GM23338 (cell line): ENCODE data around the gene PIK3C2G. TPM values are rescaled to one million over a fixed set of nuclear protein-coding genes. Genes with fewer than 3 reads are reported as not detected.
"Not testable (repeated sequence)": the region's sequence is repeated elsewhere in the genome, so short reads cannot be mapped to it uniquely, and the experiment has no call there.

Experiments
- ATAC-seq: fragments of 200-7000 bp; cut with Tn5 transposase; 3 replicates; pipeline ENCODE4 v1.9.1; 2020
- DNase-seq: peaks from one replicate; pipeline ENCODE4 v3.0.0-alpha.2; 2015; ENCODE audit warnings: low spot score
- H2AFZ ChIP-seq: fragments of 200-600 bp; sonication (generic); 2 replicates; pipeline ENCODE4 v1.8.0; 2016; ENCODE audit warnings: antibody characterized with exemption, mild to moderate bottlenecking, moderate library complexity
- H3F3A ChIP-seq: fragments of 200-600 bp; sonication (generic); replicated peaks from 2 replicates; pipeline ENCODE4 v1.8.0; 2017; ENCODE audit warnings: antibody characterized with exemption, mixed run types, low read depth
- H3K27ac ChIP-seq: fragments of 200-600 bp; sonication (generic); 2 replicates; pipeline ENCODE4 v1.6.1; 2016; ENCODE audit warnings: low read depth
- H3K27me3 ChIP-seq: fragments of 200-600 bp; sonication (generic); 2 replicates; pipeline ENCODE4 v1.8.0; 2016; ENCODE audit warnings: mild to moderate bottlenecking, mixed run types, moderate library complexity; ENCODE audit not compliant: insufficient read depth
- H3K36me3 ChIP-seq: fragments of 200-600 bp; sonication (generic); 2 replicates; pipeline ENCODE4 v1.8.0; 2016; ENCODE audit warnings: mild to moderate bottlenecking; ENCODE audit not compliant: insufficient read depth
- H3K4me1 ChIP-seq: fragments of 200-600 bp; sonication (generic); 2 replicates; pipeline ENCODE4 v1.8.0; 2016; ENCODE audit warnings: mild to moderate bottlenecking, moderate library complexity; ENCODE audit not compliant: insufficient read depth
- H3K4me2 ChIP-seq: fragments of 200-600 bp; sonication (generic); 2 replicates; pipeline ENCODE4 v1.7.1; 2017; ENCODE audit warnings: mixed run types
- H3K4me3 ChIP-seq: fragments of 200-600 bp; sonication (generic); 2 replicates; pipeline ENCODE4 v1.6.1; 2016; ENCODE audit warnings: mixed run types
- H3K79me2 ChIP-seq: fragments of 200-600 bp; sonication (generic); replicated peaks from 2 replicates; pipeline ENCODE4 v1.8.0; 2017; ENCODE audit warnings: mild to moderate bottlenecking; ENCODE audit not compliant: insufficient read depth
- H3K9me2 ChIP-seq: fragments of 200-600 bp; sonication (generic); 2 replicates; pipeline ENCODE4 v1.8.0; 2017; ENCODE audit not compliant: insufficient read depth
- H4K20me1 ChIP-seq: fragments of 200-600 bp; sonication (generic); replicated peaks from 2 replicates; pipeline ENCODE4 v1.8.0; 2017; ENCODE audit warnings: mild to moderate bottlenecking; ENCODE audit not compliant: insufficient read depth
- H3K27ac Mint-ChIP-seq: 2 replicates; pipeline ENCODE4 v1.8.0; 2020; ENCODE audit warnings: inconsistent platforms, mild to moderate bottlenecking, moderate library complexity, mixed read lengths
- H3K27me3 Mint-ChIP-seq: 3 replicates; pipeline ENCODE4 v1.8.0; 2022; ENCODE audit warnings: low read depth, mild to moderate bottlenecking, moderate library complexity, mixed read lengths, inconsistent platforms; ENCODE audit not compliant: insufficient read depth, poor library complexity
- H3K36me3 Mint-ChIP-seq: 3 replicates; pipeline ENCODE4 v1.8.0; 2021; ENCODE audit warnings: low read depth, mild to moderate bottlenecking, inconsistent platforms, moderate library complexity, mixed read lengths
- H3K4me1 Mint-ChIP-seq: 3 replicates; pipeline ENCODE4 v1.8.0; 2020; ENCODE audit warnings: mild to moderate bottlenecking, inconsistent platforms, mixed read lengths
- H3K4me3 Mint-ChIP-seq: 3 replicates; pipeline ENCODE4 v1.8.0; 2021; ENCODE audit warnings: moderate library complexity, mild to moderate bottlenecking, inconsistent platforms, mixed read lengths
- H3K9me3 Mint-ChIP-seq: 3 replicates; pipeline ENCODE4 v1.8.0; 2020; ENCODE audit warnings: moderate library complexity, mild to moderate bottlenecking, inconsistent platforms, mixed read lengths
- EZH2 ChIP-seq: fragments of 200-600 bp; sonication (generic); IDR thresholded peaks from one replicate; pipeline ENCODE4 v1.8.0; 2017; ENCODE audit warnings: antibody characterized with exemption, mild to moderate bottlenecking, low read depth; ENCODE audit not compliant: unreplicated experiment
- EZH2phosphoT487 ChIP-seq: fragments of 200-600 bp; sonication (generic); IDR thresholded peaks from one replicate; pipeline ENCODE4 v1.8.1; 2018; ENCODE audit warnings: antibody characterized with exemption; ENCODE audit not compliant: unreplicated experiment
- JUNB ChIP-seq: IDR thresholded peaks from one replicate; pipeline ENCODE4 v1.6.1; 2016; ENCODE audit warnings: antibody characterized with exemption; ENCODE audit not compliant: unreplicated experiment
- NANOG ChIP-seq: IDR thresholded peaks from 2 replicates; pipeline ENCODE4 v1.6.1; 2016; ENCODE audit warnings: antibody characterized with exemption, borderline replicate concordance
- STAT1 ChIP-seq: IDR thresholded peaks from one replicate; pipeline ENCODE4 v1.6.1; 2016; ENCODE audit warnings: antibody characterized with exemption; ENCODE audit not compliant: unreplicated experiment
- ZNF114 ChIP-seq: fragments of 250-450 bp; sonication (Bioruptor Pico); IDR thresholded peaks from 2 replicates; pipeline ENCODE4 v1.5.0; 2020; ENCODE audit warnings: mild to moderate bottlenecking, moderate library complexity
- ZNF331 ChIP-seq: fragments of 250-450 bp; sonication (Bioruptor Pico); IDR thresholded peaks from 2 replicates; pipeline ENCODE4 v1.5.0; 2020; ENCODE audit warnings: low read depth, mild to moderate bottlenecking, moderate library complexity
- polyA plus RNA-seq: library from polyadenylated mRNA; unstranded; fragments of >200 nt; fragmentation: Nextera tagmentation; extraction: Ambion mirVana; gene quantifications from 2 replicates; pipeline ENCODE4 v1.2.1, GENCODE V29; 2016
- total RNA-seq: library from RNA; depleted of rRNA; stranded (reverse); fragments of >200 nt; shearing (Covaris generic); gene quantifications from 2 replicates; pipeline ENCODE4 v1.2.3, GENCODE V29; 2014
- TF ChIP-seq, protein P1 (sequence below), 2 experiments: fragments of 200-600 bp in 1 of 2; sonication (generic) in 1 of 2; conservative IDR thresholded peaks; 2 replicates each; pipeline versions ENCODE4 v1.5.1 to v1.6.1; 2016 to 2017; ENCODE audit warnings: antibody characterized with exemption in 2 of 2, low read depth in 2 of 2, mild to moderate bottlenecking in 2 of 2, moderate library complexity in 1 of 2
- TF ChIP-seq, protein P2 (sequence below): IDR thresholded peaks from one replicate; pipeline ENCODE4 v1.6.1; 2018; ENCODE audit warnings: antibody characterized with exemption; ENCODE audit not compliant: unreplicated experiment
- TF ChIP-seq, protein P3 (sequence below): IDR thresholded peaks from 2 replicates; pipeline ENCODE4 v1.6.1; 2016; ENCODE audit warnings: antibody characterized with exemption

PIK3C2G gene
- total and polyA plus RNA-seq, 2 experiments from 2014 or later: not detected

DNA sequence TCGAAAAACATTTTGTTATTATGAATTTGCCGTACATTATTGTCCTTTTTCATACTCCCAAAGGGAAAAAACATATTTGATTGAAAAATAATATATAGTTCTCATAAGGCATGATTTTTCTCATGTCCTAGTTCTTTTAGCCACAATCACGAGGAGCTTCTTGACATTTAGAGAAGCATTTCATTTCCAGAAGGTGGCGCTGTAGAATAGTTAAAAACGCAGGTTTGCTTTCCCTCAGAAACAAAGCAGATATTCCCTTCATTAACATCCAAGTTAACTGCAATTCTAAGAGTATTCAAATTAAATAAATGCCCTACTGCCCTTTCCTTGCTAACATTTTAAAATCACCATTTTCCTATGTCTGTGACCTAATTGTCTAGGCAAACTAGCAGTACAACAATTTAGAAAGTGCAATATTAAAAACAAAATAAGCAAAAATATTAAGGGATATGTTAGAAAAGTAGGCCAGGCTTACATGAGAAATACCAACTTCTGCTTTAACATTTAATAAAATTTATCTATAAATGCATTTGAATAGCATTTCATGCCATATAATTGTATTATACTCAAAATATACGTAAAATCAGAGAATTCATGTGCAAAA, 10.9 kb upstream of the PIK3C2G start:
- no peak overlapping the region for H3K4me3 Mint-ChIP-seq
- no peaks in the 10 kb centered on the region for H3K79me2 ChIP-seq
- H3K9me3 Mint-ChIP-seq: no peaks in the 10 kb centered on the region
- H4K20me1 ChIP-seq: no peaks in the 10 kb centered on the region
- H3K4me1 ChIP-seq: peaks cover 6% of the 10 kb centered on the region; the same call in 1 of the 2 replicates
- H3K4me2 ChIP-seq: no peak overlapping the region
- H3K4me1 Mint-ChIP-seq: no peaks in the 10 kb centered on the region; the same call in 2 of the 3 replicates
- H3K27ac Mint-ChIP-seq: no peak overlapping the region
- no peaks in the 10 kb centered on the region for H3K27me3 ChIP-seq
- H3K36me3 Mint-ChIP-seq: no peaks in the 10 kb centered on the region
- TF ChIP-seq, protein P1, sequence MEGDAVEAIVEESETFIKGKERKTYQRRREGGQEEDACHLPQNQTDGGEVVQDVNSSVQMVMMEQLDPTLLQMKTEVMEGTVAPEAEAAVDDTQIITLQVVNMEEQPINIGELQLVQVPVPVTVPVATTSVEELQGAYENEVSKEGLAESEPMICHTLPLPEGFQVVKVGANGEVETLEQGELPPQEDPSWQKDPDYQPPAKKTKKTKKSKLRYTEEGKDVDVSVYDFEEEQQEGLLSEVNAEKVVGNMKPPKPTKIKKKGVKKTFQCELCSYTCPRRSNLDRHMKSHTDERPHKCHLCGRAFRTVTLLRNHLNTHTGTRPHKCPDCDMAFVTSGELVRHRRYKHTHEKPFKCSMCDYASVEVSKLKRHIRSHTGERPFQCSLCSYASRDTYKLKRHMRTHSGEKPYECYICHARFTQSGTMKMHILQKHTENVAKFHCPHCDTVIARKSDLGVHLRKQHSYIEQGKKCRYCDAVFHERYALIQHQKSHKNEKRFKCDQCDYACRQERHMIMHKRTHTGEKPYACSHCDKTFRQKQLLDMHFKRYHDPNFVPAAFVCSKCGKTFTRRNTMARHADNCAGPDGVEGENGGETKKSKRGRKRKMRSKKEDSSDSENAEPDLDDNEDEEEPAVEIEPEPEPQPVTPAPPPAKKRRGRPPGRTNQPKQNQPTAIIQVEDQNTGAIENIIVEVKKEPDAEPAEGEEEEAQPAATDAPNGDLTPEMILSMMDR (conservative IDR thresholded peaks at IDR 0.05; ENCODE audit: low read depth in 2 of 2): peak; percentile 78 to 89
- no peak for TF ChIP-seq NANOG
- peak; percentile 93 for DNase-seq
- H3K4me3 ChIP-seq: no peak overlapping the region
- no peak overlapping the region for H3K27ac ChIP-seq
- H2AFZ ChIP-seq: no peak overlapping the region
- no peaks in the 10 kb centered on the region for H3K27me3 Mint-ChIP-seq
- ATAC-seq: peak; percentile 29; the same call in 2 of the 3 replicates
- no peaks in the 10 kb centered on the region for H3K9me2 ChIP-seq
- H3K36me3 ChIP-seq: no peaks in the 10 kb centered on the region
- no peaks in the 10 kb centered on the region for H3F3A ChIP-seq

DNA sequence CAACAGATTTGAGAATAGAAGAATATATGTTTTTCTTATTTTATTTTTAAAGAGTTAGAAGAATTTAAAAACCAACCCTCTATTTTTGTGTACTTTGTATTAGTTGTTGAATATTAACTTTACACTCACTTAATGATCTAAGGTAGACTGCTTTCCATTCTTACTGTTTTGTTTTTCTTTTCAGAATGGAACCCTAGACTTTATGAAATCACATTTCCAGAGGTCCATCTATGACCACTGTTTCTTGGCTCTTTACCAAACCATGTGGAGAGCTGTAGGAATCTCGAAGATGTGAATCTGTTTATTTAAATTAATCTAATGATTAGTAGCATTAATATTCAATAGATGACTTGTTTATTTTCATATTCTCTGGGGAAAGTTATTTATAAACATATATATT, 7.2 kb upstream of the PIK3C2G start:
- DNase-seq (no peak), ATAC-seq (no peak)
- Histone ChIP-seq H3K36me3 (no peaks in the 10 kb centered on the region), H2AFZ (no peak overlapping the region), H3K27ac (no peak overlapping the region), H4K20me1 (no peaks in the 10 kb centered on the region), H3K4me2 (no peak overlapping the region), H3K9me2 (no peaks in the 10 kb centered on the region), H3K27me3 (no peaks in the 10 kb centered on the region), H3K79me2 (no peaks in the 10 kb centered on the region), H3K4me1 (peaks cover 6% of the 10 kb centered on the region; the same call in 1 of the 2 replicates), H3F3A (no peaks in the 10 kb centered on the region), H3K4me3 (no peak overlapping the region)
- Mint-ChIP-seq H3K4me3 (no peak overlapping the region), H3K9me3 (no peaks in the 10 kb centered on the region), H3K36me3 (no peaks in the 10 kb centered on the region), H3K27me3 (peaks cover 1% of the 10 kb centered on the region), H3K4me1 (peaks cover 1% of the 10 kb centered on the region; the same call in 1 of the 3 replicates), H3K27ac (no peak overlapping the region)
- no peak for TF ChIP-seq STAT1
- no peak for TF ChIP-seq EZH2
- TF ChIP-seq ZNF114: no peak
- TF ChIP-seq NANOG: no peak
- no peak for TF ChIP-seq ZNF331 (CRISPR knock-in tag)
- TF ChIP-seq, protein P2, sequence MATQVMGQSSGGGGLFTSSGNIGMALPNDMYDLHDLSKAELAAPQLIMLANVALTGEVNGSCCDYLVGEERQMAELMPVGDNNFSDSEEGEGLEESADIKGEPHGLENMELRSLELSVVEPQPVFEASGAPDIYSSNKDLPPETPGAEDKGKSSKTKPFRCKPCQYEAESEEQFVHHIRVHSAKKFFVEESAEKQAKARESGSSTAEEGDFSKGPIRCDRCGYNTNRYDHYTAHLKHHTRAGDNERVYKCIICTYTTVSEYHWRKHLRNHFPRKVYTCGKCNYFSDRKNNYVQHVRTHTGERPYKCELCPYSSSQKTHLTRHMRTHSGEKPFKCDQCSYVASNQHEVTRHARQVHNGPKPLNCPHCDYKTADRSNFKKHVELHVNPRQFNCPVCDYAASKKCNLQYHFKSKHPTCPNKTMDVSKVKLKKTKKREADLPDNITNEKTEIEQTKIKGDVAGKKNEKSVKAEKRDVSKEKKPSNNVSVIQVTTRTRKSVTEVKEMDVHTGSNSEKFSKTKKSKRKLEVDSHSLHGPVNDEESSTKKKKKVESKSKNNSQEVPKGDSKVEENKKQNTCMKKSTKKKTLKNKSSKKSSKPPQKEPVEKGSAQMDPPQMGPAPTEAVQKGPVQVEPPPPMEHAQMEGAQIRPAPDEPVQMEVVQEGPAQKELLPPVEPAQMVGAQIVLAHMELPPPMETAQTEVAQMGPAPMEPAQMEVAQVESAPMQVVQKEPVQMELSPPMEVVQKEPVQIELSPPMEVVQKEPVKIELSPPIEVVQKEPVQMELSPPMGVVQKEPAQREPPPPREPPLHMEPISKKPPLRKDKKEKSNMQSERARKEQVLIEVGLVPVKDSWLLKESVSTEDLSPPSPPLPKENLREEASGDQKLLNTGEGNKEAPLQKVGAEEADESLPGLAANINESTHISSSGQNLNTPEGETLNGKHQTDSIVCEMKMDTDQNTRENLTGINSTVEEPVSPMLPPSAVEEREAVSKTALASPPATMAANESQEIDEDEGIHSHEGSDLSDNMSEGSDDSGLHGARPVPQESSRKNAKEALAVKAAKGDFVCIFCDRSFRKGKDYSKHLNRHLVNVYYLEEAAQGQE: no peak
- TF ChIP-seq, protein P3, sequence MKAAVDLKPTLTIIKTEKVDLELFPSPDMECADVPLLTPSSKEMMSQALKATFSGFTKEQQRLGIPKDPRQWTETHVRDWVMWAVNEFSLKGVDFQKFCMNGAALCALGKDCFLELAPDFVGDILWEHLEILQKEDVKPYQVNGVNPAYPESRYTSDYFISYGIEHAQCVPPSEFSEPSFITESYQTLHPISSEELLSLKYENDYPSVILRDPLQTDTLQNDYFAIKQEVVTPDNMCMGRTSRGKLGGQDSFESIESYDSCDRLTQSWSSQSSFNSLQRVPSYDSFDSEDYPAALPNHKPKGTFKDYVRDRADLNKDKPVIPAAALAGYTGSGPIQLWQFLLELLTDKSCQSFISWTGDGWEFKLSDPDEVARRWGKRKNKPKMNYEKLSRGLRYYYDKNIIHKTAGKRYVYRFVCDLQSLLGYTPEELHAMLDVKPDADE: no peak
- TF ChIP-seq EZH2phosphoT487: no peak
- TF ChIP-seq JUNB: no peak

DNA sequence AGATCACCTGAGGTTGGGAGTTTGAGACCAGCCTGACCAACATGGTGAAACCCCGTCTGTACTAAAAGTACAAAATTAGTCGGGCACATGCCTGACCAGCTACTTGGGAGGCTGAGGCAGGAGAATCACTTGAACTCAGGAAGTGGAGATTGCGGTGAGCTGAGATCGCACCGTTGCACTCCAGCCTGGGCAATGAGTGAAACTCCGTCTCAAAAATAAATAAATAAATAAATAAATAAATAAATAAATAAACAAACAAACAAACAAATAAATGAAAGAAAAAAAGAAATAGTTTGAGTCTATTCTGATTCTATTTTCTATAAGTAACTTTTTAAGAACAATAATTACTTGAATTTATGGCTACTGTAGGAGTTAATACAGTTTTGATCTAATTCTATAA, 6.3 kb upstream of the PIK3C2G start:
- H3K4me2 ChIP-seq, H3K36me3 Mint-ChIP-seq, H3K27me3 ChIP-seq, H3K79me2 ChIP-seq, H3K27me3 Mint-ChIP-seq, H3K27ac ChIP-seq, H3K27ac Mint-ChIP-seq, H3K4me3 Mint-ChIP-seq, H3K4me3 ChIP-seq, DNase-seq, H4K20me1 ChIP-seq, H3K9me2 ChIP-seq, H3F3A ChIP-seq, ATAC-seq, H2AFZ ChIP-seq, H3K9me3 Mint-ChIP-seq, H3K4me1 ChIP-seq, H3K36me3 ChIP-seq, H3K4me1 Mint-ChIP-seq: not testable (repeated sequence)
